A549 (cell line): ENCODE results near the gene TGFBRAP1. TPM values are rescaled to one million over a fixed set of nuclear protein-coding genes. Genes with fewer than 3 reads are reported as not detected.

Experiments used
- ATAC-seq, 2 experiments: fragments of 200-7000 bp in 1 of 2; fragments of >200 bp in 1 of 2; cut with Nextera tagmentation in 1 of 2; cut with Tn5 transposase in 1 of 2; 3 replicates each; pipeline versions ENCODE4 v1.8.0 to v1.9.1; 2018 to 2020; ENCODE audit warnings: mild to moderate bottlenecking in 1 of 2, moderate library complexity in 1 of 2
- CTCF ChIA-PET: fragments of 300-600 bp; sonication (Branson Sonifier 250); formaldehyde crosslinking; extraction: SDS; loops from one replicate; lab custom pipeline; 2021; ENCODE audit warnings: antibody characterized with exemption, inconsistent platforms; lab: Yijun Ruan, JAX
- POLR2A ChIA-PET: fragments of 350-600 bp; formaldehyde crosslinking; extraction: SDS; loops from one replicate; lab custom pipeline; 2021; ENCODE audit warnings: antibody characterized with exemption, inconsistent platforms; lab: Yijun Ruan, JAX
- DNase-seq, 2 experiments: peaks; one replicate each; pipeline versions ENCODE4 v3.0.0 to v3.0.0-alpha.2; 2011 to 2016; ENCODE audit warnings: low read depth in 1 of 2, low spot score in 1 of 2
- FAIRE-seq: peaks from 2 replicates; lab custom pipeline; 2011; peaks lifted over from hg19 to GRCh38; lab: Jason Lieb, UNC
- H3K27ac ChIP-seq, 2 experiments: fragments of >200 bp; sonication (Bioruptor Twin); formaldehyde crosslinking; 3 replicates each; pipeline ENCODE4 v1.5.1; 2016 to 2017
- H3K4me1 ChIP-seq: fragments of >200 bp; sonication (Bioruptor Twin); formaldehyde crosslinking; 3 replicates; pipeline ENCODE4 v1.6.1; 2016
- H3K4me2 ChIP-seq: fragments of >200 bp; sonication (Bioruptor Twin); formaldehyde crosslinking; 3 replicates; pipeline ENCODE4 v1.6.1; 2016
- H3K4me3 ChIP-seq: fragments of >200 bp; sonication (Bioruptor Twin); formaldehyde crosslinking; 3 replicates; pipeline ENCODE4 v1.5.1; 2016
- H3K9me3 ChIP-seq: fragments of >200 bp; sonication (Bioruptor Twin); formaldehyde crosslinking; 3 replicates; pipeline ENCODE4 v1.6.1; 2016
- CTCF ChIP-seq: fragments of >200 bp; sonication (Bioruptor Twin); formaldehyde crosslinking; IDR thresholded peaks from 3 replicates; pipeline ENCODE4 v1.5.1; 2016
- E2F6 ChIP-seq: IDR thresholded peaks from 2 replicates; pipeline ENCODE4 v1.6.1; 2012; ENCODE audit warnings: low read depth, borderline replicate concordance
- EHMT2 ChIP-seq: fragments of 200-600 bp; sonication (generic); IDR thresholded peaks from 2 replicates; pipeline ENCODE4 v1.6.1; 2016; ENCODE audit warnings: antibody characterized with exemption, low read depth, mild to moderate bottlenecking, moderate library complexity
- ESRRA ChIP-seq: fragments of 150-350 bp; IDR thresholded peaks from 2 replicates; pipeline ENCODE4 v1.6.1; 2014; ENCODE audit warnings: mild to moderate bottlenecking, low read length, borderline replicate concordance
- FOSB ChIP-seq: fragments of 250-450 bp; sonication (Bioruptor Pico); IDR thresholded peaks from 2 replicates; pipeline ENCODE4 v1.5.0; 2020; ENCODE audit warnings: mild to moderate bottlenecking, moderate library complexity
- FOSL2 ChIP-seq, 2 experiments: fragments of 450-650 bp in 1 of 2; fragments of >200 bp in 1 of 2; sonication (Bioruptor Twin) in 1 of 2; formaldehyde crosslinking; IDR thresholded peaks; 2 replicates each; pipeline versions ENCODE4 v1.5.0 to v1.6.1; 2016 to 2020; ENCODE audit warnings: mild to moderate bottlenecking in 1 of 2, moderate library complexity in 1 of 2
- GATA3 ChIP-seq: IDR thresholded peaks from 2 replicates; pipeline ENCODE4 v1.6.1; 2012; ENCODE audit warnings: borderline replicate concordance
- HOXA7 ChIP-seq: fragments of 250-450 bp; sonication (Bioruptor Pico); IDR thresholded peaks from 2 replicates; pipeline ENCODE4 v1.5.0; 2020; ENCODE audit warnings: mild to moderate bottlenecking, moderate library complexity
- HOXB5 ChIP-seq: fragments of 250-450 bp; sonication (Bioruptor Pico); IDR thresholded peaks from 2 replicates; pipeline ENCODE4 v1.5.0; 2020; ENCODE audit warnings: mild to moderate bottlenecking, moderate library complexity
- JUN ChIP-seq, 2 experiments: fragments of >200 bp; sonication (Bioruptor Twin); formaldehyde crosslinking; IDR thresholded peaks; 2 replicates in 1 of 2; 3 replicates in 1 of 2; pipeline ENCODE4 v1.6.1; 2016 to 2017
- JUNB ChIP-seq: fragments of >200 bp; sonication (Bioruptor Twin); formaldehyde crosslinking; IDR thresholded peaks from 2 replicates; pipeline ENCODE4 v1.6.1; 2016
- MAFK ChIP-seq: fragments of 450-650 bp; IDR thresholded peaks from 2 replicates; pipeline ENCODE4 v1.6.1; 2014; ENCODE audit not compliant: partially characterized antibody
- PHF8 ChIP-seq: fragments of 200-600 bp; sonication (generic); IDR thresholded peaks from 2 replicates; pipeline ENCODE4 v1.6.1; 2016; ENCODE audit warnings: low read depth, mild to moderate bottlenecking, antibody characterized with exemption, moderate library complexity, borderline replicate concordance
- POLR2AphosphoS2 ChIP-seq: conservative IDR thresholded peaks from 2 replicates; pipeline ENCODE4 v1.6.1; 2012; ENCODE audit warnings: low read length, improper control_type of control experiment, inconsistent platforms
- RAD21 ChIP-seq, 2 experiments: fragments of >200 bp in 1 of 2; sonication (Bioruptor Twin) in 1 of 2; formaldehyde crosslinking in 1 of 2; IDR thresholded peaks in 1 of 2; conservative IDR thresholded peaks in 1 of 2; 2 replicates in 1 of 2; 3 replicates in 1 of 2; pipeline ENCODE4 v1.6.1; 2012 to 2018; ENCODE audit warnings: inconsistent platforms in 1 of 2
- RNF2 ChIP-seq: fragments of 200-600 bp; sonication (generic); IDR thresholded peaks from 2 replicates; pipeline ENCODE4 v1.6.1; 2016; ENCODE audit warnings: low read depth, mild to moderate bottlenecking, antibody characterized with exemption, moderate library complexity, borderline replicate concordance
- SMC3 ChIP-seq: fragments of >200 bp; sonication (Bioruptor Twin); formaldehyde crosslinking; IDR thresholded peaks from 3 replicates; pipeline ENCODE4 v1.6.1; 2018; ENCODE audit warnings: inconsistent platforms
- TFCP2L1 ChIP-seq: fragments of 250-450 bp; sonication (Bioruptor Pico); IDR thresholded peaks from 2 replicates; pipeline ENCODE4 v1.5.0; 2021; ENCODE audit warnings: mild to moderate bottlenecking
- USF2 ChIP-seq: fragments of 450-650 bp; IDR thresholded peaks from 2 replicates; pipeline ENCODE4 v1.6.1; 2014; ENCODE audit warnings: antibody characterized with exemption
- ZFP36 ChIP-seq: fragments of 450-650 bp; IDR thresholded peaks from 2 replicates; pipeline ENCODE4 v1.6.1; 2014; ENCODE audit warnings: borderline replicate concordance; ENCODE audit not compliant: partially characterized antibody
- WGBS: methylation state at CpG from one replicate; pipeline ENCODE4 v1.1.6; 2017; ENCODE audit errors: missing lambda C conversion rate; 5-methylcytosine and 5-hydroxymethylcytosine counted together
- polyA plus RNA-seq, 4 experiments: library from polyadenylated mRNA; depleted of rRNA in 3 of 4; stranded (reverse); fragments of >200 nt; fragmentation: RNase III in 1 of 4; extraction: RNeasy Plus Mini Kit Qiagen cat#74134 plus additional on column Dnase treatment in 1 of 4; gene quantifications; 2 replicates in 3 of 4; 3 replicates in 1 of 4; pipeline ENCODE4 v1.2.3, GENCODE V29; 2011 to 2017

Gene TGFBRAP1
- polyA plus RNA-seq, 2 of the 4 experiments (the other 2 are of a cell fraction), result 9.0 to 13.7 TPM

GRCh38 chr2:105236060-105236424 lies 93.5 kb downstream of the TGFBRAP1 start:
- no peak for FAIRE-seq
- no peak overlapping the region for H3K4me3 ChIP-seq
- ChIA-PET CTCF (interaction anchor here (0.7 to 14.7 kb wide), 22 partner anchors 8 to 165 kb away, joined by 3 to 312 read pairs (median 4); no protein-coding TSS in a partner anchor), POLR2A (no interaction called here)
- H3K4me1 ChIP-seq, result peaks cover 5% of the 10 kb centered on the region; the same call in 2 of the 3 replicates
- no peak for DNase-seq
- WGBS, result 42% methylated on average over 5 of the region's 5 CpGs
- H3K4me2 ChIP-seq, result peak overlapping the region; percentile 21; the same call in 2 of the 3 replicates
- H3K9me3 ChIP-seq, result no peaks in the 10 kb centered on the region
- TF ChIP-seq RNF2 (no peak), ESRRA (no peak), HOXB5 (no peak), PHF8 (no peak), JUNB (no peak), HOXA7 (no peak), FOSL2 (IDR thresholded peaks at IDR 0.05) (no peak), FOSL2 (CRISPR knock-in tag; IDR thresholded peaks at IDR 0.05) (no peak), TFCP2L1 (CRISPR knock-in tag) (no peak), E2F6 (no peak), ZFP36 (no peak)
- H3K27ac ChIP-seq, result no peak overlapping the region
- no peak for ATAC-seq

GRCh38 chr2:105235388-105236059 lies 94.0 kb downstream of the TGFBRAP1 start:
- no peak for TF ChIP-seq FOSB (CRISPR knock-in tag)
- no peak for TF ChIP-seq JUN (IDR thresholded peaks at IDR 0.05)
- TF ChIP-seq FOSL2 (IDR thresholded peaks at IDR 0.05), result no peak
- peak; percentile 22; the same call in 1 of the 2 replicates for TF ChIP-seq FOSL2 (CRISPR knock-in tag; IDR thresholded peaks at IDR 0.05)
- peak; percentile 72 to 73 for TF ChIP-seq RAD21 (conservative IDR thresholded peaks at IDR 0.05 in 1 of 2, IDR thresholded peaks at IDR 0.05 in 1 of 2)
- 0 out of 2 replicates have a peak, but pooled peaks have one; percentile 6 for TF ChIP-seq GATA3
- peak; percentile 84 for TF ChIP-seq SMC3
- TF ChIP-seq MAFK, result peak; percentile 21
- TF ChIP-seq CTCF, result peak; percentile 87
- H3K4me1 ChIP-seq, result peaks cover 5% of the 10 kb centered on the region; the same call in 2 of the 3 replicates
- ATAC-seq (peak; percentile 79 to 90), FAIRE-seq (no peak), DNase-seq (peak; percentile 34 to 82)
- CTCF ChIA-PET, result interaction anchor here (0.7 to 14.7 kb wide), 24 partner anchors 8 to 164 kb away, joined by 3 to 312 read pairs (median 4); no protein-coding TSS in a partner anchor
- POLR2A ChIA-PET, result no interaction called here
- H3K4me3 ChIP-seq, result no peak overlapping the region
- H3K27ac ChIP-seq, result peak overlapping the region; percentile 0 to 2; a peak in 1 of 6 replicates
- peak overlapping the region; percentile 21 for H3K4me2 ChIP-seq
- WGBS, result 16% methylated on average over 12 of the region's 12 CpGs
- no peaks in the 10 kb centered on the region for H3K9me3 ChIP-seq

- Histone ChIP-seq H3K4me2 (no peak overlapping the region), H3K4me1 (peaks cover 5% of the 10 kb centered on the region; the same call in 2 of the 3 replicates), H3K27ac (no peak overlapping the region), H3K4me3 (no peak overlapping the region), H3K9me3 (no peaks in the 10 kb centered on the region)
- no peak for DNase-seq
- ChIA-PET POLR2A (no interaction called here), CTCF (interaction anchor here (0.7 to 14.7 kb wide), 2 partner anchors 10 to 118 kb away, joined by 3 to 312 read pairs; no protein-coding TSS in a partner anchor)
- FAIRE-seq, result no peak
- WGBS, result 51% methylated on average over 3 of the region's 3 CpGs
- TF ChIP-seq USF2 (no peak), ZFP36 (no peak), POLR2AphosphoS2 (no peak), EHMT2 (no peak)
- ATAC-seq, result no peak
Measured at GRCh38 chr2:105231232-105231619, 98.3 kb downstream of the TGFBRAP1 start.
